Endothelial cell of umbilical vein (primary cell): Measurements from ENCODE around the gene PFAS. TPM values are rescaled to one million over a fixed set of nuclear protein-coding genes. Genes with fewer than 3 reads are reported as not detected.
A peak's percentile ranks its signal among the peaks of the same experiment; 100 is the strongest.

ENCODE experiments used
- BruUV-seq: library from RNA; stranded (reverse); fragments of 400-500 nt; replicated peaks from 2 replicates; lab custom pipeline; 2021; lab: Mats Ljungman, UMichigan
- CTCF ChIA-PET: fragments of 300-600, 350-600 bp; sonication (Branson Sonifier 250); formaldehyde crosslinking; loops from one replicate; lab custom pipeline; 2021; ENCODE audit warnings: antibody characterized with exemption, inconsistent platforms; lab: Charles Lee
- POLR2A ChIA-PET: fragments of 300-600, 350-600 bp; sonication (Branson Sonifier 250); formaldehyde crosslinking; loops from one replicate; lab custom pipeline; 2021; ENCODE audit warnings: antibody characterized with exemption, inconsistent platforms; lab: Charles Lee
- DNase-seq: peaks from one replicate; pipeline ENCODE4 v3.0.0-alpha.2; 2011; ENCODE audit warnings: low read depth, low spot score
- FAIRE-seq: peaks from 2 replicates; lab custom pipeline; 2011; peaks lifted over from hg19 to GRCh38; lab: Jason Lieb, UNC
- H2AFZ ChIP-seq: 2 replicates; pipeline ENCODE4 v1.6.0; 2012; ENCODE audit warnings: low read depth, low read length, control low read depth, inconsistent platforms
- H3K27ac ChIP-seq: 2 replicates; pipeline ENCODE4 v1.5.1; 2011; ENCODE audit warnings: low read depth, mild to moderate bottlenecking, control low read depth, low read length, moderate library complexity; ENCODE audit not compliant: insufficient read depth
- H3K27me3 ChIP-seq, 2 experiments: 2 replicates each; pipeline versions ENCODE4 v1.6.0 to v1.6.1; 2011; ENCODE audit warnings: low read length in 2 of 2, mixed read lengths in 1 of 2; ENCODE audit not compliant: control insufficient read depth in 2 of 2, insufficient read depth in 2 of 2
- H3K36me3 ChIP-seq, 2 experiments: 2 replicates in 1 of 2; 3 replicates in 1 of 2; pipeline ENCODE4 v1.5.1; 2011; ENCODE audit warnings: low read length in 2 of 2, mild to moderate bottlenecking in 1 of 2, moderate library complexity in 1 of 2; ENCODE audit not compliant: control insufficient read depth in 2 of 2, insufficient read depth in 2 of 2; ENCODE audit errors: extremely low read depth in 1 of 2
- H3K4me1 ChIP-seq: 3 replicates; pipeline ENCODE4 v1.5.1; 2011; ENCODE audit warnings: mild to moderate bottlenecking, low read length; ENCODE audit not compliant: control insufficient read depth, insufficient read depth; ENCODE audit errors: extremely low read depth
- H3K4me2 ChIP-seq: 2 replicates; pipeline ENCODE4 v1.6.1; 2011; ENCODE audit warnings: low read length, control low read depth, mixed read lengths; ENCODE audit not compliant: insufficient read depth
- H3K4me3 ChIP-seq, 3 experiments: fragments of 200-600 bp in 1 of 3; sonication (generic), shearing (Covaris generic) in 1 of 3; replicated peaks in 1 of 3; 2 replicates each; pipeline ENCODE4 v1.5.1; 2011 to 2016; ENCODE audit warnings: control low read depth in 3 of 3, low read length in 3 of 3, mild to moderate bottlenecking in 2 of 3, inconsistent platforms in 1 of 3, low read depth in 1 of 3, moderate library complexity in 1 of 3; ENCODE audit not compliant: insufficient read depth in 1 of 3
- H3K79me2 ChIP-seq: 2 replicates; pipeline ENCODE4 v1.6.0; 2012; ENCODE audit warnings: low read length, inconsistent platforms; ENCODE audit not compliant: control insufficient read depth, insufficient read depth
- H3K9ac ChIP-seq: replicated peaks from 2 replicates; pipeline ENCODE3; 2011; ENCODE audit warnings: low read length, control low read depth; ENCODE audit not compliant: insufficient read depth; ENCODE audit errors: extremely low read depth
- H3K9me1 ChIP-seq: replicated peaks from 3 replicates; pipeline ENCODE4 v1.6.0; 2011; ENCODE audit warnings: mild to moderate bottlenecking, low read length; ENCODE audit not compliant: control insufficient read depth, insufficient read depth; ENCODE audit errors: extremely low read depth
- H3K9me3 ChIP-seq: replicated peaks from 2 replicates; pipeline ENCODE4 v1.5.1; 2012; ENCODE audit warnings: low read length, inconsistent platforms; ENCODE audit not compliant: control insufficient read depth, insufficient read depth
- H4K20me1 ChIP-seq: replicated peaks from 2 replicates; pipeline ENCODE3; 2011; ENCODE audit warnings: mild to moderate bottlenecking, low read length; ENCODE audit not compliant: control insufficient read depth, insufficient read depth; ENCODE audit errors: extremely low read depth
- CTCF ChIP-seq, 2 donors: IDR thresholded peaks; 1 replicate in 1 of 2; 2 replicates in 1 of 2; pipeline ENCODE4 v1.5.1; 2011; ENCODE audit warnings: low read length in 2 of 2, mild to moderate bottlenecking in 2 of 2, moderate library complexity in 2 of 2, control low read depth in 1 of 2, inconsistent platforms in 1 of 2, low read depth in 1 of 2; ENCODE audit not compliant: insufficient read depth in 1 of 2; ENCODE audit errors: extremely low read depth in 1 of 2
- EZH2 ChIP-seq: IDR thresholded peaks from 2 replicates; pipeline ENCODE4 v1.6.1; 2012; ENCODE audit warnings: borderline replicate concordance, low read depth, mild to moderate bottlenecking, moderate library complexity, low read length, inconsistent platforms; ENCODE audit not compliant: severe bottlenecking
- FOS ChIP-seq: IDR thresholded peaks from 2 replicates; pipeline ENCODE4 v1.6.1; 2011; ENCODE audit warnings: mild to moderate bottlenecking, low read length, moderate library complexity, borderline replicate concordance; ENCODE audit not compliant: insufficient read depth
- GATA2 ChIP-seq: IDR thresholded peaks from 2 replicates; pipeline ENCODE4 v1.7.0; 2011; ENCODE audit warnings: low read depth, mild to moderate bottlenecking, moderate library complexity, mixed read lengths, low read length; ENCODE audit not compliant: insufficient read length, insufficient read depth
- JUN ChIP-seq: IDR thresholded peaks from 2 replicates; pipeline ENCODE4 v1.6.1; 2011; ENCODE audit warnings: borderline replicate concordance, low read depth; ENCODE audit not compliant: insufficient read length, insufficient read depth
- MAX ChIP-seq: IDR thresholded peaks from 2 replicates; pipeline ENCODE4 v1.6.1; 2011; ENCODE audit not compliant: insufficient read depth, insufficient read length
- MYC ChIP-seq: IDR thresholded peaks from one replicate; pipeline ENCODE4 v1.6.1; 2011; ENCODE audit warnings: mild to moderate bottlenecking, low read depth, low read length
- POLR2A ChIP-seq: IDR thresholded peaks from 2 replicates; pipeline ENCODE4 v1.6.1; 2012; ENCODE audit warnings: low read depth, mild to moderate bottlenecking, control low read depth, low read length
- POLR2AphosphoS5 ChIP-seq: IDR thresholded peaks from 2 replicates; pipeline ENCODE4 v1.6.1; 2012; ENCODE audit warnings: low read depth, mild to moderate bottlenecking, control low read depth, low read length, moderate library complexity; ENCODE audit not compliant: insufficient read depth
- dilution Hi-C: fragments of 300-500 bp; cut with MboI; formaldehyde crosslinking; loops from one replicate; pipeline ENCODE4 v1.15.0; 2019; ENCODE audit warnings: low sequenced_read_pairs; ENCODE audit not compliant: extremely low pct_ligation_motif_present
- intact Hi-C: fragments of 100-400 bp; cut with micrococcal nuclease; formaldehyde crosslinking; loops from one replicate; pipeline ENCODE4 v1.10.0; 2022
- polyA plus RNA-seq, 4 experiments: library from polyadenylated mRNA; depleted of rRNA in 3 of 4; stranded (reverse) in 3 of 4; unstranded in 1 of 4; fragments of >200 nt; gene quantifications; 2 replicates each; pipeline versions ENCODE4 v1.2.1 to v1.2.3, GENCODE V29; 2011 to 2012; ENCODE audit warnings: missing spikeins in 1 of 4
- total RNA-seq: library from RNA; stranded (reverse); gene quantifications from 2 replicates; pipeline ENCODE4 v1.2.3, GENCODE V29; 2021

The PFAS gene
- total and polyA plus RNA-seq, 2 donors (not counting 3 experiments of a cell fraction or from before 2014, with no cell fraction given) = 34.1 to 108 TPM

DNA sequence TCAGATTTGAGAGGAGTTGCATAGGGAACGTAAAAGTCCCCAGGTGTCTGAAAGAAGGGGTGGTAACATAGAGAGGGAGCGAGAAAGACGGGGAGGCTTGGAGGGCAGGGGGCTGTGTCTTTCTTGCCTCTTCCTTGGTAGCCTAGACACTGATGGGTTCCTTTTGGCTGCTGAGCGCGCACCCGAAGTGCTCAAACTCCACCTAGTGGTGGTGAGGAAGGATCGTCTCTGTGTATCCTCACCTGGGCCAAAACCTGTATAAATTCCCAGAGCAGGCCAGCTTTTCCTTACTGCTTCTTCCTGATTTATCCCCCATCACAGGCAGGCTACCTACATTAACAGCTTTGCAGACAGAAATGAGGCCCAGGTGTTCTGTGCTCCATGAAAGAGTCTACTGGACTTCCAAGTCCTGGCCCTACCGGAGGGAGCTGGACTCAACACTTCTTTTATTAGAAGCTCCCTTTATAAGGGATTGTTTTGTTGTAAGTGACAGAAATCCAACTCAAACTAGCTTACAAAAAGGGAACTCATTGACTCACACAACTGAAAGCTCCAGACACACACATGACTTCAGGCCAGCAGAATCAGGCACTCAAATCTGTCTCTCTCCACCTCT, 51.6 kb downstream of the PFAS start:
- FAIRE-seq (peak; percentile 90), DNase-seq (peak; percentile 58)
- H2AFZ ChIP-seq = no peak overlapping the region
- H3K9me1 ChIP-seq = no peaks in the 10 kb centered on the region
- no peak overlapping the region for H3K4me2 ChIP-seq
- H3K9ac ChIP-seq = no peak overlapping the region
- no peaks in the 10 kb centered on the region for H3K9me3 ChIP-seq
- no peaks in the 10 kb centered on the region for H4K20me1 ChIP-seq
- ChIA-PET POLR2A (interaction anchor here (0.8 kb wide), 1 partner anchor 12 kb away, joined by 3 read pairs; the partner anchor contains the start of gene RANGRF), CTCF (interaction anchor here (0.6 to 1.9 kb wide), 35 partner anchors 12 to 240 kb away, joined by 3 to 16 read pairs (median 3); partner anchors contain the start of genes BORCS6, CTC1, KRABD2 and PFAS)
- intact Hi-C loops = loop anchor here (1.0 to 2.0 kb wide), 6 partner anchors 47 to 180 kb away; partner anchors contain the start of gene PFAS
- TF ChIP-seq CTCF (IDR thresholded peaks at IDR 0.05; ENCODE audit: extremely low read depth in 1 of 2, insufficient read depth in 1 of 2, low read depth in 1 of 2, low read length in 2 of 2) (peak; percentile 80 to 89), POLR2A (no peak)
- dilution Hi-C loops = loop anchor here (10.0 kb wide), 1 partner anchor 66 kb away; no protein-coding TSS in a partner anchor
- H3K4me1 ChIP-seq = no peaks in the 10 kb centered on the region
- H3K27me3 ChIP-seq = no peaks in the 10 kb centered on the region
- H3K27ac ChIP-seq = no peak overlapping the region
- H3K4me3 ChIP-seq = no peak overlapping the region
- H3K36me3 ChIP-seq = no peaks in the 10 kb centered on the region
- BruUV-seq = no TSS peak
- H3K79me2 ChIP-seq = no peaks in the 10 kb centered on the region

DNA sequence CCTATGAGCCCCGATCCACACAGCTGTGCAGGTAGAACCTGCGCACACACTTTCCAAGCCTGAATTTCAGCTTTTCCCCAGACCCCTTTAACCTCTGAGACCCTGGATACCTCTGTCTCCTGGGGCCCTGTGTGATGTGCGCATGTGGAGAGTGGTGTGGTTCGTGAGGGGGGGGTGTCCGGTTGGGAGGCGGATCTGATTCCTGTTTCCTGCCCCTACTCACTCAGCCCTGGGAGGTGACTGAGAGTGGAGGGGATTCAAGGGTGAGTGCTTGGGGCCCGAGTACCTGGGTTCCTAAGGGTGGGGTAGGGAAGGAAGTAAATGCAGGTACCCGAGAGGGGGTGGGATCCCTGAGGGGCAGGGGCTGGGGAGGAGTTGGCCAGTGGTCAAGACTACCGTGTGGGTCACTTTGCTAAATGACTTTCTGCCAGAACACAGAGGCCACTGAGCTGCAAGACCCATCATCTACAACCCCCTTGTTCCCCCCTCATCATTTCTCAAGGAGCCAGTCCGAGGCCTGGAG, 61.6 kb downstream of the PFAS start:
- peak; percentile 55 for DNase-seq
- POLR2A ChIA-PET = no interaction called here

More for the DNA sequence above, 61.6 kb downstream of the PFAS start:
- no peak for TF ChIP-seq MAX
- TF ChIP-seq EZH2 = no peak
- no peak for TF ChIP-seq POLR2A
- no peak for TF ChIP-seq JUN
- TF ChIP-seq CTCF (IDR thresholded peaks at IDR 0.05; ENCODE audit: extremely low read depth in 1 of 2, insufficient read depth in 1 of 2, low read depth in 1 of 2, low read length in 2 of 2) = no peak
- TF ChIP-seq POLR2AphosphoS5 = peak; percentile 51
- TF ChIP-seq GATA2 = no peak
- no peak for TF ChIP-seq FOS
- peak; percentile 69 for TF ChIP-seq MYC
- Histone ChIP-seq H3K9me1 (no peaks in the 10 kb centered on the region), H4K20me1 (no peaks in the 10 kb centered on the region), H3K27me3 (no peaks in the 10 kb centered on the region), H3K9ac (peak overlapping the region; percentile 56), H3K27ac (peak overlapping the region; percentile 48), H3K9me3 (no peaks in the 10 kb centered on the region), H3K4me3 (peak overlapping the region; percentile 29 to 67 (median 60)), H3K36me3 (peaks cover 5 to 21% of the 10 kb centered on the region in 2 experiments), H2AFZ (peak overlapping the region; percentile 18), H3K79me2 (peaks cover 32% of the 10 kb centered on the region), H3K4me1 (peaks cover 31% of the 10 kb centered on the region), H3K4me2 (peak overlapping the region; percentile 78)
- CTCF ChIA-PET = no interaction called here
- BruUV-seq = no TSS peak
- peak; percentile 96 for FAIRE-seq
- intact Hi-C loops (loop anchor here (1.0 to 2.0 kb wide), 4 partner anchors 16 to 73 kb away; partner anchors contain the start of genes KRABD2 and RPL26), dilution Hi-C loops (no loop called here)
